GM21381 (cell line): ENCODE measurements around the gene TPGS1.

Source experiments
- ATAC-seq: cut with Tn5 transposase; IDR thresholded peaks from one replicate; pipeline ENCODE4 v1.9.1; 2021; ENCODE audit warnings: mild to moderate bottlenecking, moderate library complexity; ENCODE audit not compliant: unreplicated experiment

The TPGS1 gene

DNA sequence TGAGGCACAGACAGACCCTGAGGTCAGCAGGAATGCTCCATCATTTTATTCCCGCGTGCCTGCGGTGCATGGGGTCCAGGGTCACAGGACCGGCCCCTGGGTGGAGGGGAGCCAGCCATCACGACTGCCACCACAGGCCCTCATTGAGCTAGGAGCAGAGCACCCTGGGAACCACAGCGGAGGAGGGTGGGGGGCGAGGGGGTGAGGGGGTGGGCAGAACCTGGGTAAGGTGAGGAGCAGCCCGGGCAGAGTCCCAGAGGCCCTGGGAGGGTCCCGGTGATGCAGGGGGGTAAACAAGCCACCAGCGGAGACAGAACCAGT is 12.3 kb upstream of the TPGS1 start:
- ATAC-seq = no peak

DNA sequence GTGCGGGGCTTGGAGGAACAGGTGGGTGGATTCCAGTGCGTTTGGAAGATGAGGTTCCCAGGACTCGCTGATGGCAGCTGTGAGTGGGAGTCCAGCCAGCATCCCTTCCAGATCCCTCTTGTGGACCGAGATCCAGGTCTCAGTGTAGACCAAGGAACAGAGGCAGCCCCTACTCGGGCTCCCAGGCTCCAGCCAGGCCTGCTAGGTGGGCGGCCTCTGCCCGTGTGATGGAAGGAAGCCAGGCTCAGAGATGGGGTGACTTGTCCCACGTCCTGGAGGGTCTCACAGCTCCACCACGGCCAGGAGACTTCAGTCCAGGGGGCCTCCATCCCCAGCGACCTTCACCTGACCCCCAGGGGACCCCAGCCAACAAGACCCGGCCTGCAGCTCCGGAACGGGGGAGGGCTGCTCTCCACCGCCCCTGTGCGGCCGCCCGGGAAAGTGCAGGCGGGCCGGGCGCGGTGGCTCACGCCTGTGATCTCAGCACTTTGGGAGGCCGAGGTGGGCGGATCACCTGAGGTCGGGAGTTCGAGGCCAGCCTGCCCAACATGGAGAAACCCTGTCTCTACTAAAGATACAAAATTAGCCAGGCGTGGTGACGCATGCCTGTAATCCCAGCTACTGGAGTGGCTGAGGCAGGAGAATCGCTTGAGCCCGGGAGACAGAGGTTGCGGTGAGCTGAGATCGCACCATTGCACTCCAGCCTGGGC is 11.7 kb upstream of the TPGS1 start:
- ATAC-seq = no peak

DNA sequence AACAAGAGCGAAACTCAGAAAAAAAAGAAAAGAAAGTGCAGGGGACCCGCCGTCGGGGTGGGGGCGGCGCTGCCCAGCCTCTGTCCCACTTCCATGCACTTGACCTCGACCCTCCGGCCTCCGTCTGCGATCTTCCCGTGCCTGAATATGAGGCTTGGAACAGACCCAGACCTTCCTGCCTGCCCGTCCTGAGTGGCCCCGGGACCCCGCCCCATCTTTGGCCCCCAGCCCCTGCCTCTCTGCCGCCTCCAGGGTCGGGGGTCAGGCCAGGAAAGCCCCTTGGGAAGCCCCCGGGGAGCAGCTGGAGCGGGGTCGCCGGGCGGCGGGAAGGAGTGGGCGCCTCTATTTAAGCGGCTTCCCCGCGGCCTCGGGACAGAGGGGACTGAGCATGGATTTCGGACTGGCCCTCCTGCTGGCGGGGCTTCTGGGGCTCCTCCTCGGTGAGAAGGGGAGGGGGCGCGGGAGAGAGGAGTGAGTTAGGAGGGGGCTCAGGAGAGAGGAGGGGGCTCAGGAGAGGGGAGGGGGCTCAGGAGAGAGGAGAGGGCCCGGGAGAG is 11.1 kb upstream of the TPGS1 start, which contains the start of gene MADCAM1:
Gene MADCAM1 (plus strand): TSS at position 375 of the 554 bp plus-strand sequence. CDS start 14 bp downstream, at position 389.
- ATAC-seq = no peak

DNA sequence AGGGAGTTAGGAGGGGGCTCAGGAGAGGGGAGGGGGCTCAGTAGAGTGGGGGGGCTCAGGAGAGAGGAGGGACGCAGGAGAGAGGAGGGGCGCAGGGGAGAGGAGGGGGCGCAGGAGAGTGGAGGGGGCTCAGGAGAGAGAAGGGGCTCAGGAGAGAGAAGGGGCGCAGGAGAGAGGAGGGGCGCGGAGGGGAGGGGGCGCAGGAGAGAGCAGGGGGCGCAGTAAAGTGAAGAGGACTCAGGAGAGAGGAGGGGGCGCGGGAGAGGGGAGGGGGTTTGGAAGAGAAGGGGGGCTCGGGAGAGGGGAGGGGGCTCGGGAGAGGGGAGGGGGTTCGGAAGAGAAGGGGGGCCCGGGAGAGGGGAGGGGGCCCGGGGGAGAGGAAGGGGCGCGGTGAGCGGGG is 10.3 kb upstream of the TPGS1 start:
- ATAC-seq = no peak

DNA sequence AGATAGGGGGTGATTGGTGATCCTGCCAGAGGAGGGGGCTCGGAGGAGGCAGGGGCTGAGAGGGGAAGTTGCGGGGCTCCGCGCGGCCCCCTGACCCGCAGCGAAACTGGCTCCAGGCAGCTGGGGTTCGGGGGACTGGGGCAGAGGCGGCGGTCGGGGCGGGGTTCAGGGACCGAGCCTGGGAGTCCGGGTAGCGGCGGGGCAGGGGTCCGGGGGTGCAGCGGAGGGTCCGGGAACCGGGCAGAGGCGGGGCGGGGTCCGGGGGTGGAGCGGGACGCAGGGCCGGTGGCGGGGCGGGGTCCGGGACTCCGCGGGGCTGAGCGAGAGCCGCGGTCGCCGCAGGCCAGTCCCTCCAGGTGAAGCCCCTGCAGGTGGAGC is 9.8 kb upstream of the TPGS1 start:
- no peak for ATAC-seq

DNA sequence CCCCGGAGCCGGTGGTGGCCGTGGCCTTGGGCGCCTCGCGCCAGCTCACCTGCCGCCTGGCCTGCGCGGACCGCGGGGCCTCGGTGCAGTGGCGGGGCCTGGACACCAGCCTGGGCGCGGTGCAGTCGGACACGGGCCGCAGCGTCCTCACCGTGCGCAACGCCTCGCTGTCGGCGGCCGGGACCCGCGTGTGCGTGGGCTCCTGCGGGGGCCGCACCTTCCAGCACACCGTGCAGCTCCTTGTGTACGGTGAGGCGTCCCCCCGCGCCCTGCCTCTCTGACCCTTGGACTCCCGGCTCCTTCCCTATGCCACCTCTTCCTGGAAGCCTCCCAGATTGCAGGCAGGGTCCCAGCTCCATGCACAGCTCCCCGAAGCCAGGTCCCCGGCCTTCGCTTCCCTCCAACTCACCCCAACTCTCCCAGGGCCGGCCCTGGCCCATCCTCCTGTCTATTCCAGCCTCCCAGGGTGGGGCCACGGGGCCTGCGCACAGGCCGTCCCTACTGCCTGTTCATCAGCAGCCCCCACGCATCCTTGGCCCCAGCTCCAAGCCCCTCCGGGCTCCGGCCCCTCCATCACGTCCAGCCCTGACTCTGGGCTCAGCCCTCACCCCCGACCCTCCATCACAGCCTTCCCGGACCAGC is 9.3 kb upstream of the TPGS1 start:
- ATAC-seq = no peak

DNA sequence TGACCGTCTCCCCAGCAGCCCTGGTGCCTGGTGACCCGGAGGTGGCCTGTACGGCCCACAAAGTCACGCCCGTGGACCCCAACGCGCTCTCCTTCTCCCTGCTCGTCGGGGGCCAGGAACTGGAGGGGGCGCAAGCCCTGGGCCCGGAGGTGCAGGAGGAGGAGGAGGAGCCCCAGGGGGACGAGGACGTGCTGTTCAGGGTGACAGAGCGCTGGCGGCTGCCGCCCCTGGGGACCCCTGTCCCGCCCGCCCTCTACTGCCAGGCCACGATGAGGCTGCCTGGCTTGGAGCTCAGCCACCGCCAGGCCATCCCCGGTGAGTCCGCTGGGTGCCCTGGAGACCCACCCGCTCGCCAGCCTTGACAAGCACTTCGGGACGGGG is 8.8 kb upstream of the TPGS1 start:
- ATAC-seq = no peak

DNA sequence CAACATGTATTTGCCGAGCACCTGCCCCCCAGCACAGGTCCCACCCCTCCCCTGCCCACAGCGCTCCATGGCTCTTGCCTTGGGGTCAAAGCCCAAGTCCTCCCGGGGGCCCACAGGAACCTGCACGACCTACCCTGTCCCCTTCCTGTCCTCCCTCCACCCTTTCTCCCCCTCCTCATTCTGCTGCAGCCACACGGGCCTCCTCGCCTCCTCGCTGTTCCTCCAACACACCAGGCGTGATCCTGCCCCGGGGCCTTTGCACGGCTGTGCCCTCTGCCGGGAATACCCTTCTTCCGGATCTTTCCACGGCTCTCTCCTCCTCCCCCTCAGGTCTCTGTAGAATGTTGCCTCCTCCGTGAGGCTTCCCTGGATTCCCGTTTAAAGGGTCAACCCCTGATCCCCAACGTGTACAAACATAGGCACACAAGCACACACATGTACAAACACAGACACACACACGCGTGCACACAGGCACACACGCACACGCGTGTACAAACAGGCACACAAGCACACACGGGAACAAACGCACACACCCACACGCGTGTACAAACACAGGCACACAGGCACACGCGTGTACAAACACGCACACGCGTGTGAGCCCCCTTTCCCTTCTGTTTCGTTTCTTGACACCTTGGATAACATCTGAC is 8.2 kb upstream of the TPGS1 start:
- ATAC-seq = no peak

DNA sequence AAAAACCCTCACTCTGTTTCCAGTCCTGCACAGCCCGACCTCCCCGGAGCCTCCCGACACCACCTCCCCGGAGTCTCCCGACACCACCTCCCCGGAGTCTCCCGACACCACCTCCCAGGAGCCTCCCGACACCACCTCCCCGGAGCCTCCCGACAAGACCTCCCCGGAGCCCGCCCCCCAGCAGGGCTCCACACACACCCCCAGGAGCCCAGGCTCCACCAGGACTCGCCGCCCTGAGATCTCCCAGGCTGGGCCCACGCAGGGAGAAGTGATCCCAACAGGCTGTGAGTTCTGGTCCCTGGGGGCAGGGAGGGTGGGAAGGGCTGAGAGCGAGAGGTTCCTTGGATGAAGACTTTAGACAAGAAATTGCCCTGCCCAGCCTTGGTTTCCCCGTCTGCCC is 5.7 kb upstream of the TPGS1 start:
- no peak for ATAC-seq

DNA sequence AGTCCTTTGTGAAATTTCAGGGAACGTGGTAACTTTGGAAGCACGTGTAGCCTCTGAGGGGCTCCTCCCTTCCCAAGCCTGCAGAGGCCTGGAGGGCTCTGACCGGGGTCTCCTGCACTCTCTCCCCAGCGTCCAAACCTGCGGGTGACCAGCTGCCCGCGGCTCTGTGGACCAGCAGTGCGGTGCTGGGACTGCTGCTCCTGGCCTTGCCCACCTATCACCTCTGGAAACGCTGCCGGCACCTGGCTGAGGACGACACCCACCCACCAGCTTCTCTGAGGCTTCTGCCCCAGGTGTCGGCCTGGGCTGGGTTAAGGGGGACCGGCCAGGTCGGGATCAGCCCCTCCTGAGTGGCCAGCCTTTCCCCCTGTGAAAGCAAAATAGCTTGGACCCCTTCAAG is 2.7 kb upstream of the TPGS1 start:
- ATAC-seq = no peak

DNA sequence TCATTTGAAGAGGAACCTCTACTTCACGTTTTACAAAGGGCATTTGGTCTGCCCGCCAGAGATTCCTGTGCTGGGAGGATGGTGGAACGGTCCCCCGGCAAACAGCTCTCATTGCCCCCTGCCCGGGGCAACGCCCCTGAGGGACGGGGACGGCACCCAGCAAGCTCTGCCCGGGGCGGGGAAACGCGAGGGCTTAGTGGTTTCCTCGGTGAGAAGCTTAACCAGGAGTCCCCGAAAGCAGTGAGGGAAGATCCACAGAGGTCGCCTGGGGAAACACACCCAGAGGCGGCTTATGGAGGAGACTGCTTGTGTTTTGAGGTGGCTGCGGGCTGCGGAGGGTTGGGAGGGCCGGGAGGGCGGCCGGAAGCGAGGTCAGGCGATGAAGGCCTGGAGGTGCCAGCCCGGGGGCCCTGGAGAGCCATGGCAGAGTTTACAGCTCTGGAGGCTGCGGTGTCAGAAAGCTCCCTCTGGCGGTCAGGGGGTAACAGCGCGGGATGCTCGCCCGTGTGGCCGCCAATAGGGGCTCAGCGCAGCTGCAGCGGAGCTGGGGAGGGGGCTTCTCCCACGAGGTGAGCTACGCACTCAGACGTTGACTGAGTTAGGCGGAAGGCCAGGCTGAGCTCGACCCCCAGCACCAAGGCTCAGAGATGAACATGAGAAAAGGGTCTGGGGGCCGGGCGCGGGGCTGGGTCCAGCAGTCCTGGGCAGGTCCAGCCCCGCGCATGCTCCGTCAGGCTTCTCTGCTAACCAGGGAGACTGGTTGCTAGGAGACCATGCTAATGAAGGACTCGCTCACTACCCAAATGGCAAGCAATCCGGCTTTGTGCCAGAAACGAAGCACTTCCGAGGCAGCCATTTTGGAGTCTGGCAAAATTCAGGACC is 652 bp upstream of the TPGS1 start:
- ATAC-seq = peak; percentile 61

DNA sequence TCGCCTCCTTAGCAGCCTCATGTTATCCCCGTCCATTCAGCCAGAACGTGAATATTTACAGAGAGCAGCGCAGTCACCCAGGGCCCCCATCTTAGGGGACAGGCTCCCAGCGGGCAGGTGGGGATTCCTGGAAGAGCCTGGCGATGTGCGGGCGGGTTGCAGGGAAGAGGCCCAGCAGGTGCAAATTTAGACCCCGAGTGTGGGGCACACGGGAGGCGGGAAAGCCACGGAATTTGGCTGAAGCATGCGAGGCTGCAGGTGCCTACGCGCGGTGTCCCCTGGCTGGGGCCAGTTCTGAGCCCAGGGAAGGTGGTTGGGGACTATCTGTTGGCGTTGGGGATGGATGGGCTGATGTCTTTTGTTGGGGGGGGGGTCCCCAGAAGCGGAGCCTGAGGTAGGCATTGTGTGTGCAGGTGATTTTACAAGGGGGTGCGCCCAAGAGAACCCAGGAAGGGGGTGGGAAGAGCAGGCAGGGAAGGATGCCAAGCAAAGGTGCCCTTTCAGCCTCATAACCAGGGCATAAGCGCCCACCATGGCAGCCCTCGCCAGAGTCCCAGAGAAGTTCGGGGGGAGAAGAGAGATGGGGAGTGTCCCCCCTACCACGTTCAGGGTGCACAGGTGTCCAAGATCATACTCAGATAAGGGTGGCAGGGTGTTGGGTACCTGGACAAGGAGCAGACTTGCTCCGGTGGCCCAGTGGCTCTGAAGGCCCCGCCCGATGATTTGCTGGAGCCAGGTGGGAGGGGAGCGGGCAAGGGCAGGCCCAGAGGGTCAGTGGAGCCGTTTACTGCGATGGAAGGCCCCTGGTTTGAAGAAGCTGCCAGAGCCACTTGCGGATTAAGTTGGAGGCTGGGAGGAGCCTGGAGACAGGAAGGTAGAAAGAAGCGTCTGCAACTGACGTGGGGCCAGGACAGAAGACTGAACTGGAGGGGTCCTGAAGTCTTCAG is 1.2 kb downstream of the TPGS1 start:
- ATAC-seq = no peak

DNA sequence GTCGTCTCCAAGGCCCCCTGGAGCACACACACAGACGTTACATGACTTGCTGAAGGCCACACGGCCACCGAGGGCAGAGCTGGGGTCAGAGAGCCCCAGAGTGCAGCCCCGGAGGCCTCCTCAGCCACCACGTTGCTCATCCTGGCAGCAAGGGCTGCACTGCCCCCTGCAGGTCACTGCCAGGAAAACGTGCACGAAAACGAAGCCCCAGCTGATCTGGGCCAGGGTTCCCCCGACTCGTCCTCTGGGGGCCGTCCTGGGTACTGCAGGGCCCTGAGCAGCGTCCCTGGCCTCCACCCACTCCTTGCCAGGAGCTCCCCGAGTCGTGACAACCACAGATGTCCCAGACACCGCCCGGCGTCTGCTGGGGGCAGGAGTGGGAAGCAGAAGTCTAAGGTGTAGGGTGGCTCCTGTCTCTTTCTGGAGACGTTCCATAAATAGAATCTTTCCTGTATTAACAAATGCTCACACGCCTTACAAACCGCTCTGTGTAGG is 3.4 kb downstream of the TPGS1 start:
- ATAC-seq = no peak

DNA sequence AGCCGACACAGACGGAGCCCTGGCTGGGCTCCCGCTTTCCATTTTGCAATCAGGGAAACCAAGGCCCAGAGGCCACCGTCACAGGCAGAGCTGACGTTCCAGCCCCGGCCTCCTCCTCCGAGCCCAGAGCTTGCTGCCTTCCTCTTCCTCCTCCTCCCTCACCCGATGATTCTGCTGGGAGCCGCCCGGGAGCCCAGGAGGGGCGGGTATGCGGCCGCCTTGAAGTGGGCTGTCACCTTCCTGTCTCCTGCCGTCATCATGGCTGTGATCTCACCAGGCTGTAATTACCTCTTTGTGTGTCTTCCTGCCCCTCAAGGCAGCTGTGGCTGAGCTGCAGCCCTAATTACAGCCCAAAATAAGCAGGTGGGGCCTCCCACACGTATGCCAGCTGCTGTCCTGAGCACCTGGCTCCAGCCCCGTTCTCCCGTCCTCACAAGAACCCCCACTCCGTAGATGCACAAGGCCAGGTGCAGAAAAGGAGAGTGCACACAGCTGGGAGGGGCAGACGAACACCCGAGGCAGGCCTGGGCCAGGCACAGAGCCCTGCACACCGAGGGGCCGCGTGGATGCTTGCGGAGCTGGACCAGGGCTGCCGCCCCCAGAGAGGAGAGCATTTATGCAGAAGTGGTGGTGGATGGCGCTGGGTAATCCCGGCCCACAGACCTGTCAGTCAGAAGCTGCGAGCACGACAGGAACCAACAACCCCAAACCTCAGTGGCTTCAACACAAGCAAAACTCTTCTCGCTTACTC is 4.0 kb downstream of the TPGS1 start:
- ATAC-seq = no peak

DNA sequence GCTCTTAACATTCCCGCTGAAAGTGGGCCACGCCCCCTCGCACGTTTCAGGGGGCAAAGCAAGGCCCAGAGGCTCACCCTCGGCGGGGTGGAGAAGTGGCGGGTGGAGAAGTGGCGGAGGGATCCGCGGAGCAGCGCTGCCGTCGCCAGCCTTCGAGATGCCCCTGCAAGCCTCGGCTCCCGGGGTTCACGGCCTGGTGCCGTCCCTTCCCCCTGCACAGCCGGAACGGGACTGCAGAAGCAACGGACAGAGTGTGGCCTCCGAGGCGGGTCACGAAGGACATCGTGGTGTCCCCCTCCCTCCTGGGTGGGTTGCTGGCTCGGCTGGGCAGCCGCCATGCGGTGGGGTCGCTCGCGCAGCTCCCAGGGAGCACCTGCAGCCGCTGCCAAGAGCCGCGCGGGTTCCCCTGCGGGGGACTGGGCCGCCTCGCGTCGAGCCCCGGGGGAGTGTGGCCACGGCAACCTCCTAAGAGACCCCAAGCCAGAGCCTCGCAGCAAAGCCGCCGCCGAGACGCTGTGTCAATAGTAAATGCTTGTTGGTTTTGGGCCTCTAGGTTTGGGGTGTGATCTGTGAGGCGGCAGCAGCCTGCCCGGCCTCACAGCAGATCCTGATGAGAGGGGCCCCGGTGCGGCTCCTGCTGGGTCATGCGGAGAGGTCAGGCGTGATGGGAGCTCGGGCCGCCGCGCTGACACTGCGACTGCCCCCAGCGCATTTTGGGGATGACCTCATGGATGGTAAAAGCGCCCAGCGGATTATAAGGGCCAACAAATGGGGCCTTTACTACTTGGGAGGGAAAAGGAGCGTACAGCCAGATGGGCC is 5.5 kb downstream of the TPGS1 start:
- ATAC-seq = no peak

DNA sequence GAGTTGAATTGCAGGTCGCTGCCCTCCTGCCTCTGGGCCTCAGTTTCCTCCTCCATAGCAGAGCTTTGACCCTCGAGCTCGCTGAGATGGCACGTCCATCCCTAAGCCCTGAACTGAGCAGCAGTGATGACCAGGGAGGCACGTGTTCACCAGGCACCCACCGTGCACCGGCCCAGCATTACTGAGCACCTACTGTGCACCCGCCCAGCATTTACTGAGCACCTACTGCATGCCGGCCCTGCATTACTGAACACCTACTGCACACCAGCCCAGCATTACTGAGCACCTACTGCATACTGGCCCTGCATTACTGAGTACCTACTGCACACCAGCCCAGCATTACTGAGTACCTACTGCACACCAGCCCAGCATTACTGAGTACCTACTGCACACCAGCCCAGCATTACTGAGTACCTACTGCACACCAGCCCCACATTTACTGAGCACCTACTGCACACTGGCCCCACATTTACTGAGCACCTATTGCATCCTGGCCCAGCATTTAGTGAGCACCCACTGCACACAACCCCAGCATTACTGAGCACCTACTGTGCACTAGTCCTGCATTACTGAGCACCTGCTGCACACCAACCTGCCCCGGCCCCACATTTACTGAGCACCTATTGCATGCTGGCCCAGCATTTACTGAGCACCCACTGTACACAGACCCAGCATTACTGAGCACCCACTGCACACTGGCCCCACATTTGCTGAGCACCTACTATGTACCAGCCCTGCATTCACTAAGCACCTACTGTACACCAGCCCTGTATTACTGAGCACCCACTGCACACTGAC is 6.3 kb downstream of the TPGS1 start:
- ATAC-seq = no peak

DNA sequence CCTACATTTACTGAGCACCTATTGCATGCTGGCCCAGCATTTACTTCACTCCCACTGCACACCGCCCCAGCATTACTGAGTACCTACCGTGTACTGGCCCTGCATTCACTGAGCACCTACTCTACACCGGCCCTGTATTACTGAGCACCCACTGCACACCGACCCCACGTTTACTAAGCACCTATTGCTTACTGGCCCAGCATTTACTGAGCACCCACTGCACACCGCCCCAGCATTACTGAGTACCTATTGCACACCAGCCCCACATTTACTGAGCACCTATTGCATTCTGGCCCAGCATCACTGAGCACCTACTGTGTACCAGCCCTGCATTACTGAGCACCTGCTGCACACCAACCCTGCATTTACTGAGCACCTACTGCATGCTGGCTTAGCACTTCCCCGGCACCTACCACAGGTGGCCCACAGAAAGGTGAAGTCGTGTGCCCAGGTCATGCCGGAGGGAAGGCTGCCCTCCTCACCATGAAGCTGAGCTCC is 6.9 kb downstream of the TPGS1 start:
- ATAC-seq = no peak
